ENCODE results near the gene POU2F1.
"Not testable (repeated sequence)": the region's sequence is repeated elsewhere in the genome, so short reads cannot be mapped to it uniquely, and the experiment has no call there.

POU2F1 gene

DNA sequence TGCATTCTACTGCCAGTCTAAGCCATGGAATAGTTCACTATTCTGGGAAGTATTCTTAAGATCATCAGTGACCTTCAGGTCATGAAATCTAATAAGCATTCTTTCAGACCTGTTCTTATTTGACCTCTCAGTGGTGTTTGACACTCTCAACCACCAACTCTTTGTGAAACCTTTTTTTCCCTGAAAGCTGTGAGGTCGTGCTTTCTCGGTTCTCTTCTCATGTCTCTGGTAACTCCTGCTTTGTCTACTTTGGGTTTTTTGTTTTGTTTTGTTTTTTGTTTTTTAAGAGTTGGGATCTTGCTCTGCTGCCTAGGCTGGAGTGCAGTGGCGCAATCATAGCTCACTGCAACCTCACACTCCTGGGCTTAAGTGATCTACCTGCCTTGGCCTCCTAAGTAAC lies 56.3 kb downstream of the POU2F1 start:
- DNase-seq: no peak

DNA sequence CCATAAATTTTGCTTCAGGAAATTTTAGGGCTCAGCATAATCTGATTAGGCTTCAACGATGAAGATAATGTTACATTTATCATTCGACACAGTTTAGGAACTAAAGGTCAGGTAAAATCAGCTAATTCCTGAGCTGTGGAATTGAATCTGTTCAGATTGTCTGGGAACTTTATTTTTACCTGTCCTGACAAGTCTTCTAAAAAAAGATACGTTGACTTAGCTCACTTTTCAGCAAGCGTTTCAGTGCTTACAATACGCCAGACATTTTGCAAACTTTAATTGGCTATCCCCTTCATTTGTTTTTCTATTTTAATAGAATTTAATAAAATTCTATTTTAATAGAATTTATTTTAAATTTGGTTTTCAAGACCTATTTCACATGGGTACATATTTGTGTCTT lies 57.8 kb downstream of the POU2F1 start:
- no peak for DNase-seq

DNA sequence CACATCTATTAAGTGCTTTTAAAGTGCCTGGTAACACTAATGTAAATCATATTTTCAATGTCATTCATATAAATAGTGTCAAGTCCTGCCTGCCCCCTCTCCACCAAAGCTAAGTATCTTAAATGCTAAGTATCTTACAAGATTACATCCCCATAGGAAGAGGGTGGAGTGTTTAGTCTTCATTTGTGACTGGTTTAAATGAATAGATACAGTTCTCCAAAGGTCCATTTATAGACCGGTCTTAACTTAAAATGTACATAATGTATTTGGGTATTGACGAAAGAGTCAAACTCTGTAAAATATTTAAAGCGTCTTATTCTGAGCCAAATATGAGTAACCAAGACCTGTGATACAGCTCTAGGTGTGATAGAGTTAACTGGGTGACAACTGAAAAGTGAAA lies 60.2 kb downstream of the POU2F1 start:
- no peak for DNase-seq

DNA sequence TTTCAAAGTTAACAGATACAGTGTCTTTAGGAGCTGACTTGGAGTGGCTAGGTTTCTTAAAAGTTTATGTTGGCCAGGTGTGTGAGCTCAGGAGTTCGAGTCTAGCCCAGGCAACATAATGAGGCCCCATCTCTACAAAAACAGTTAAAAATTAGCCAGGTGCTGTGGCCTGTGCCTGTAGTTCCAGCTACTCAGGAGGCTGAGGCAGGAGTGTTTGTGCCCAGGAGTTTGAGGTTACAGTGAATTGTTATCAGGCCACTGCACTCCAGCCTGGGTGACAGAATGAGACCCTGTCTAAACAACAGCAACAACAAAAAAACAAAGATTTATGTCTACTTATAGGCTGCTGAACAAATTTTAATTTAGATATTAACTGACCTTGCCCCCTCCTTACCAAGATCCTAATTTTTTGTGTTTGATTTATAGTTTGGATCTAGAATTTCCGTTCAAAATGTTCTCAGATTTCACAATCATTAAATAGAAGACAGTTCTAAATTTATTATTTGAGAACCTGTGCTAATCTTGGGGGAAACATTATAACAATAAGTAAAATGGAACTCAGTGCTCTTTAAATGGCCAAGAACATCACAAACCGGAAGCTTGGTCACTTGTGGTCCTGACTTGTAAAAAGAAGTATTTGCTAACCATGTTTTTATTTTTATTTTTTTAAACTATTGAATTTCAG lies 67.8 kb downstream of the POU2F1 start:
- peak; percentile 12 for DNase-seq

DNA sequence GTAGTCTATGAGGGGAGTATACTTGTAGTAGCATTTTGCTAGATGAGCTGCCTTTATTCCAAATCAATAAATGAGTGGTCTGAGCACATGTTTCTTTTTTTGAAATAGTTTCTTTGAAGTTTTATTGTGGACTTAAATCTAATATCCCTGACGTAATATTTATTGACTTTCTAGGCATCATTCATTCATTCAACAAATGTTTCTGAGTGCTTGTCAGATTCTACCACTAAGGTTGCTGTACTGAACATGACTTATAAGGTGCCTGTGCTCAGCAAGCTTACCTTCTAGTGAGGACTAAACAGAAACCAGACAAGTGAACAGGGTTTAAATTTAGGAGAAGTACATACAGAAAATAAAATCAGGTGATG lies 68.4 kb downstream of the POU2F1 start:
- no peak for DNase-seq

DNA sequence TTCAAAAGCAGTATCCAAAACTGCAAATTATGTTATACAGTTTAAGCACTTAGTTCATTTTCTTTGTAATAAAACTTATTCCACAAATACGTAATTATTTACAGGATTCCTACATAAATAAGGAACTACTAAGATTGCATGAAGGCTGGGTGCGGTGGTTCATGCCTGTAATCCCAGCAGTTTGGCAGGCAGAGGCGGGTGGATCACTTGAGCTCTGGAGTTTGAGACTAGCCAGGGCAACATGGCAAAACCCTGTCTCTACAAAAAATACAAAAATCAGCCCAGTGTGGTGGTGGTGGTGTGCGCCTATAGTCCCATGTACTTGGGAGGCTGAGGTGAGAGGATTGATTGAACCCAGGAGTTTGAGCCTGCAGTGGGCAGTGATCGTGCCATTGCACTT lies 69.3 kb downstream of the POU2F1 start:
- DNase-seq: no peak

DNA sequence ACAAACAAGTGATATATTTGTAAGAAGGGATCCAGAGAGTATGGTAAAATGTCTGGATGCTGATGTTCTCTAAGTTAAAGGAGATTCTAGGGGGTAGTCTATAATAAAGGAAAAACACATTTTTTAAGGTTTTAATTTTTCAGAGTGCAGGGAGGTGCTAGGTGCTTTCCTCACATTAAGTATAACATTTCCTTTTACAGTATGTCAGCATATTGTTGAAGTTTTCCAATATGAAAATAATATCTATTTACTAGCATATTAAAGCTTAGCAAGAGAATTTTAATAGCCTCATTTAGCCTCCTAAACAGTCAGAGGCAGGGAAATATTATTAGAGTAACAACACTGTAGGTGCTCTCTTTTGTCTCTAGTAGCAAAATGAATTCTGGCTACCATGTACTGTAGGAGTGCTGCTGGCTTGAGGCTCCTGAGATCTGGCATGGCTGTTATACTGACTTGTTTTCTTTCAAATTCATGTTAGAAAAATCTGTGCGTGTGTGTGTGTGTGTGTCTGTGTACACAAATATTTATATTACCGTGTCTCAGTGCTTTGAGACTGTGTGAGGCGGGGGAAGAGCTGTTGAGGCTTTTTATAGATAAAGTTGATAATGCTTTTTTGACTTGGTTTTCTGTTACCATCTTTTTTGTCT lies 71.0 kb downstream of the POU2F1 start:
- DNase-seq: peak; percentile 12

DNA sequence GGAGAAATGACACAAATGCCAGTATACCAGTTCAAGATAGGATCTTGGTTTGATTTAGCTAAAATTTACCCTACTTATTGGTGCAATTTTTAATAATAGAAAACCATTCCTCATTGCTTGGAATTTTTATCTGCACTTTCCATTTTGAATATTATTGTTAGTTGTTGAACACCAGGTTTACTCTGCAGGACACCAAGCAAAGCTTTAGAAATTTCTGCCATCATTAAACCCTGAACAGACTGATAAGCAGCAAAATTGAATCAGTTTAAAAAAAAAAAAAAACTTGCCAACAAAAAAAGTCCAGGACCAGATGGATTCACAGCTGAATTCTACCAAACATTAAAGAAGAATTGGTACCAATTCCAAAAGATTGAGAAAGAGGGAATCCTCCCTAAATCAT lies 71.5 kb downstream of the POU2F1 start:
- no peak for DNase-seq

DNA sequence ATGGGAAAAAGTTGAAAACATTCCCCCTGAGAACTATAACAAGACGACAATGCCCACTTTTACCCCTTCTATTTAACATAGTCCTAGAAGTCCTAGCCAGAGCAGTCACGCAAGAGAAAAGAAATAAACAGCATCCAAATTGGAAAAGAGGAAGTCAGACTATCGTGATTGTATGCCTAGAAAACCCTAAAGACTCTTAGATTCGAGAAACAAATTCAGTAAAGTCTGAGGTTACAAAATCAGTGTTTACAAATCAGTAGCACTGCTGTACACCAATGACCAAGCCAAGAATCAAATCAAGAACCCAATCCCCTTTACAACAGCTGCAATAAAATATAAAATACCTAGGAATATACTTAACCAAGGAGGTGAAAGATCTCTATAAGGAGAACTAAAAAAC lies 72.4 kb downstream of the POU2F1 start:
- DNase-seq: no peak

DNA sequence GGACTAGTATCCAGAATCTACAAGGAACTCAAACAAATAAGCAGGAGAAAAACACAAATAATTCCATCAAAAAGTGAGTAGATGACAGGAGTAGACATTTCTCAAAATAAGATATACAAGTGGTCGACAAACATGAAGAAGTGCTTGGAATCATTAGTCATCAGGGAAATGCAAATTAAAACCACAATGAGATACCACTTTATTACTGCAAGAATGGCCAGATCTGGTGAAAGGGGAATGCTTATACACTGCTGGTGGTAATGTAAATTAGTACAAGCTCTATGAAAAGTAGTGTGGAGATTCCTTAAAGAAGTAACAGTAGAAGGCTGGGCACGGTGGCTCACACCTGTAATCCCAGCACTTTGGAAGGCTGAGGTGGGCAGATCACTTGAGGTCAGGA lies 73.8 kb downstream of the POU2F1 start:
- DNase-seq: no peak

DNA sequence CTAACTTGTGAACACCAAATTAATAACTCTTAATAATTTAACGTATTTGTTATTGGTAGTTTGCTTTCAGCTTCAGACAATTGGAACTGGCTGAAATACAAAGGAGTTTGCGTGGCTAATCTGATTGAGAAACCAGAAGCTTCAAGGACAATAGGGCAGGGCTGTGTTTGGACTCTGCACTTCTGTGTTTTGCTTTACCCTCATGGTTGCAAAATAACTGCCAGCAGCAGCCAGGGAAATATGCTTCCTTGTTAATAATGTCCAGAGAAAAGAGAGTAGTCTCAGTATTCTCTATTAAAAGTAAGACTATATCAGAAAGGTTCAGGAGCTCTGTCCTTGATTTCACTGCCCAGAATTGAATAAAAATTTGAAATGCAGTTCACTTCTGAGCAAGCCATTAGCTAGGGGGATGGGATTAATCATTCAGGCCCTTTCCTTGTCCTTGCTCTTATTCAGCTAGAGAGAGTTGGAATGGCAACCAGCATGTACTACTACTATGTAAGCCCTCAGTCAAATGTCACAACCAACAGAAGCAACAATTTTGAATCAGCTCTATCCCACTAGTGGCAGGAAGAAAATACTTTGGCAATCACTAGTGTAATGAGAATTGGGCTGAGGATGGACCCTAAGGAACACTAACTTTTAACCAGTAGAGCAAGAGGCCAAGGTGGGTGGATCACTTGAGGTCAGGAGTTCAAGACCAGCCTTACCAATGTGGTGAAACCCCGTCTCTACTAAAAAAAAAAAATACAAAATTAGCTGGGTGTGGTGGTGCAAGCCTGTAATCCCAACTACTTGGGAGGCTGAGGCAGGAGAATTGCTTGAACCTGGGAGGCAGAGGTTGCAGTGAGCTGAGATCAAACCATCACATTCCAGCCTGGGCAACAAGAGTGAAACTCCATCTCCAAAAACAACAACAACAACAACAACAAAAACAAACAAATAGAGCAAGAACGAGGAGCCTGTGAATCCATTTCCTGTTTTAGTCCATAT lies 76.8 kb downstream of the POU2F1 start:
- DNase-seq: no peak

DNA sequence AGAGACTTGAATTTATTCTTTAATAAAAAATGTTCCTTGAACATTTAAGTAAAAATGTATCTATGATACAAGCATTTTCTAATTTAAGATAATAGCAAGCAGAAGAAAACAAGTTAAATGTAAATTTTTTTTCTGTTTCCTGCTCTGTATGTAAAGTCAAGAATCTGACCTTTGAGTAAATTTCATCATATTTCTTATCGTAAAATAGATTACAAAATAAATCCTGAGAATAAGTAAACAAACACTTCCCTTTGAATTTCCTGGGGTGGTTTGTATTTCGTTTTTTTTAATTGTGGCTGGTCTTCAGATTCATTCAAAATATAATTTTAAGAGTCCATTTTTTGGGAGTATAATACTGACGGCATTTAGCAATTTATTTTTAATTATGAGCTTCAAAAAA lies 77.6 kb downstream of the POU2F1 start:
- DNase-seq: no peak

DNA sequence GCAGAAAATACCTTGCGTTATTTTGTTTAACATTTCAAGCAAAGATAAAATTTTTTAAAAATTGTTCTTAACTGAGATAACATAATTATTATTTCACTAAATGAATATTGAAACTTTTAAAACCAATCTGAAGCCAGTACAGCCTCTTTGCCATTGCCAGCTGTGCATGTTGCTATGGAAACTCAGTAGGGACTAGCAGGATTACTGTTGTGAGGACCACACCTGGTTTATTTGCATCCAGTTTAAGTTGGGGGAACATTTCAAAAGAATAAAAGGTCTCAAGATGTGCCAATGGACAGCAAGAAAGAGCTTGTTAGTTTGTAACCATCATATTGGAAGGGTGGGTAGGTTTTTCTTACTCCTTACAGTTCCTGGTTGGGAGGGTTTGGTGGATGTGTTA lies 80.7 kb downstream of the POU2F1 start:
- DNase-seq: peak; percentile 51

DNA sequence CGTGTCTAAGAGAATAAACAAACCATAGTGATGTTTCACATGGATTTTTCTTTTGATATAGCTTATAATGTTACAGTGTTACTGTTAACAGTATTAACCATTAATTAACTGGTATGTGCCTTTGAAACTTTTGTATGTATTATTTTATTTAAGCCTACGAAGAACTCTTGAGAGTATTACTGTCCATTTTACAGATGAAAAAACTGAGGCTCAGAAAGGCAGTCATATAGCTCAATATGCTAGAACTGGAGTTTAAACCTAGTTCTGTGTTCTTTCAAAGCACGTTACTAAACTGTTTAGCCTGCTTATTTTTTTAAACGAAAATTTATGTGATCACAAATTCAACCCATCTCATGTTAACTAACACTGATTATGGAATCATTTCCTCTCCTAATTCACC lies 83.5 kb downstream of the POU2F1 start:
- DNase-seq: no peak

DNA sequence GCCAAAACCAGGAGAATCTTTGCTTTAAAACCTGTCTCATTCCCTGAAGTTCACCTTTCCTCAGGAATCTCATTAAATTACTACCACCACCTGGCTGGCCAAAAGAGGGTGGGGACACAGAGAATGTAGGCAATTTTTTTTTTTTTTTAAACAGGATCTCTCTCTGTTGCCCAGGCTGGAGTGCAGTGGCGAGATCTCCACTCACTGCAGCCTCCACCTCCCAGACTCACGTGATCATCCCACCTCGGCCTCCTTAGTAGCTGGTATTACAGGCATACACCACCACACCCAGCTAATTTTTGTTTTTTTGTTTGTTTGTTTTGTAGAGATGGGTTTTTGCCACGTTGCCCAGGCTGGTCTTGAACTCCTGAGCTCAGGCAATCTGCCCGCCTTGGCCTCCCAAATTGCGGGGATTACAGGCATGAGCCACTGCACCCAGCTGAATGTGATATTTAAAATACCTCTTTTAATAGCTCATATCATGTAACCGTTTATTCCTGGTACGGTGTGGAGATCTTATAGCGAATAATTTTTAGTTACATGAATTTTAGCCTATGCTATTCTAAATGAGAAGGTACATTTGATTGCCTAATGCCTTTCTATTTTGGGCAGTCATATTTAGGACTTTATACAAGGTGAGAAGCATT lies 84.5 kb downstream of the POU2F1 start:
- peak; percentile 14 for DNase-seq

DNA sequence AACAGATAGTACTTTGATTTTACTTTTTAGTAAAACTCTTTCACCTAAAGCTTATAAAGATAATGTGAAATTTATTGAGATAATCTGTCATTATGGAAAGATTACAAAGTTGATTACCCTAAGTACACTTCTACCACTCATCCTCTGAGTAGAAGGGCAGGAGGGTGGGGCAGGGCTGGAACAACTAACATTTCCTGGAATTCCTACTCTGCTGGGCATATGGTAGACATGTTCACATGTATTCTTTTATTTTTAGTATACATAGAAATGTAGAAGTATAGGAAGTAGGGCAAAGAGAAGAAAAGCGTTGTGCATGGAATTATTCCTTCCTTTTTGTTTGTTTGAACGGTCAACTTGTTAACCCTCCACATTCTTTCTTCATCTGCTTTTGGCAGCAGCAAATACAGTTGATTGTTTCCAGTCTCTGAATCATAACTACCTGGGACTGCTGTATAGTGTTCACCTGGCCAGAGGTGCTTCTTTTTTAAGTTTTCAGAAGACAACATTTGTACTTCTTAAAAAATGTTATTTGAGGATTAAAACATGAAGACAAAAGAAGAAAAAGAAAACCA lies 85.1 kb downstream of the POU2F1 start:
- DNase-seq: no peak

DNA sequence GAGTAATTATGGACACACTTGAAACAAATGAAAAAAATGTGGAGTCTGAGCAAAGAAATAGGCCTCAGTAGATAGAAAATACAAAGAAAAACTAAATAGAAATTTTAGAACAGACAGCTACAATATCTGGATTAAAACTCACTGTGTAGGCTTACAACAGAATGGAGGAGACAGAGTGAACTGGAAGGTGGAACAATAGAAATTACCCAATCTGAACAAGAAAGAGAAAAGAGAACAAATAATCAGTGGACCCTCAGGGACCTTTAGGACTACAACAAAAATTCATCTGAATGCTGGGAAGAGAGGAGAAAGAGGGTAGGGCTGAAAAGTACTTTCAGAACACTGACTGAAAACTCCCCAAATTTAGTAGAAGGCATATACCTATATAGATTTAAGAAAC lies 90.0 kb downstream of the POU2F1 start:
- no peak for DNase-seq

DNA sequence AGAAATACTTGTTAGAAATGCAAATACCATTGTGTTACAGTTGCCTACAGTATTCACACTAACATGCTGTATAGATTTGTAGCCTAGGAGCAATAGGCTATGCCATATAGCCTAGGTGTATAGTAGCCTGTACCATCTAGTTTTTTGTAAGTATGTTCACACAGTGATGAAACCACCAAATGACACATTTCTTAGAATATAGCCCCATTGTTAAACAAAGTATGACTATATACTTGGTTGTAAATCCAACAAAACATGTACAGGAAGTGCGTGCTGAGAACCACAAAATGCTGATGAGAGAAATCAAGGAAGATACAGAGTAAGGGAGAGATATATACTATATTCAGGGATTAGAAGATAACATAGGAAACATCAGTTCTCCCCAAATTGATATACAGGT lies 92.2 kb downstream of the POU2F1 start:
- DNase-seq: no peak

DNA sequence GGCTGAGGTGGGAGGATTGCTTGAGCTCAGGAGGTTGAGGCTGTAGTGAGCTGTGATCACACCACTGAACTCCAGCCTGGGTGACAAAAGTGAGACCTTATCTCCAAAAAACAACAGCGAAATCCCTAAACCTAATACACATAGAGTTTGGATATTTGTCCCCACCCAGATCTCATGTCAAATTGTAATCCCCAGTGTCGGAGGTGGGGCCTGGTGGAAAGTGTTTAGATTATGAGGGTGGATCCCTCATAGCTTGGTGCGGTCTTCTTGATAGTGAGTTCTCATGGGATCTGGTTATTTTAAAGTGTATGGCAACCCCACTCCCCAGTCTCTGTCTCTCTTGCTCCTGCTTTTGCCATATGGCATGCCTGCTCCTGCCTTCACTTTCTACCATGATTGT lies 94.0 kb downstream of the POU2F1 start:
- no peak for DNase-seq

DNA sequence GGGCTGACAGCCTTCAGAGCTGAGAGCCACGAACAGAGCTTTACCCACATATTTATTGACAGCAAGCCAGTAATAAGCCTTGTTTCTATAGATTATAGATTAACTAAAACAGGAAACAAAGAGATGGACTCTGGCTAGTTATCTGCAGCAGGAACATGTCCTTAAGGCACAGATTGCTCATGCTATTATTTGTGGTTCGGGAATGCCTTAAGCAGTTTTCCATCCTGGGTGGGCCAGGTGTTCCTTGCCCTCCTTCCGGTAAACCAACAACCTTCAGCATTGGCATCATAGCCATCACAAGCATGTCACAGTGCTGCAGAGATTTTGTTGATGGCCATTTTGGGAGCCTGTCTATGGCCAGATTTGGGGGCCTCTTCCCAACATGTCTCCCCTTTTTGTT lies 96.8 kb downstream of the POU2F1 start:
- no peak for DNase-seq

DNA sequence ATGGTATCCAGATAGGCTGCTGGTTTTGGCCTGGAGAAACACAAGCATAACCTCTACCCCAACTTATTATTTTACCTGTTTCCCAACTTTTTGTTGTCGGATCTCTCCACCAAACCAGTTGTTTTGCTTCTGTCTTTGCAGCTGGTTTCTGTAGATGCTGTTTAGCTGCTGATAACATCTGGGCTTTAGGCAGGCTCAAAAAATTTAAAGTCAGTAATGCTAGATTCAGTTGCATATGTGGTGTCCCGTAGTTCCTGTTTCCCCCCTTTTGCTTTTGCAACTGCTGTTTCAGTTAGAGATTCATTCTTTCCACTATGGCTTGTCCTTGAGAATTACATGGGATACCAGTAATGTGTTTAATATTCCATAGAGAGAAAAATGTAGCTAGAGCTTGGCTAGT lies 98.5 kb downstream of the POU2F1 start:
- not testable (repeated sequence) for DNase-seq

DNA sequence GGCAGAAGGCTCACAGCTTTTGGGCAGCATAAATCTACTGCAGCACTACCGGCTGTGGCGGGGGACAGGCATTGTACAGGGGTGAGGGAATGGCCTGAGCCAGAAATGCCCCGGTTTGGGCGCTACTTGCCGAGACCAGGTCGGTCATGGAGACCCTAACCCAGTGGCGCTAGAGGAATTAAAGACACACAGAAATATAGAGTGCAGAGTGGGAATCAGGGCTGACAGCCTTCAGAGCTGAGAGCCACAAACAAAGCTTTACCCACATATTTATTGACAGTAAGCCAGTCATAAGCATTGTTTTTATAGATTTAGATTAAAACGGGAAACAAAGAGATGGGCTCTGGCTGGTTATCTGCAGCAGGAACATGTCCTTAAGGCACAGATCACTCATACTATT lies 101.8 kb downstream of the POU2F1 start:
- no peak for DNase-seq

DNA sequence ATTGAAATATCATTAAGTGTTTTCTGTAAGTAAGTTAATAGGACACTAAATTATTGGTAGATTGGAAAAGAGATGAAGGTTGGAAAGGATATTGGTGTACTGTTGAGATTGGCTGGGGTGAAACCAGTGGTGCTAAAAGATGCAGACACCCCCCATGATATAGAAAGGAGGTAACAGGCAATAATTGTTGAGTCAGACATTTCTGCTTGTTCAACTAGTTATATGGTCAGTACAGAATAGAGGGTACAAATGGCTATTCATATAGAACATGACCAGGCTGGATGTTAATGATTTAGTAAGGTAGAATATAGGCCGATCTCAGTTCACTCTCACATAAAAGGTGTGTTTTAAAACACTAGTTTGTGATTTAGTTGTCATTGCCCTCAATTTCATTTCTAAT lies 104.5 kb downstream of the POU2F1 start:
- no peak for DNase-seq

All from NCI-H69 (cell line).